ENCODE results near the gene CDC27. TPM values are rescaled to one million over a fixed set of nuclear protein-coding genes. Genes with fewer than 3 reads are reported as not detected.

Gene CDC27
- total and polyA plus RNA-seq, 2 donors (not counting 1 experiment from before 2014, with no cell fraction given), result 20.5 to 90.7 TPM

DNA sequence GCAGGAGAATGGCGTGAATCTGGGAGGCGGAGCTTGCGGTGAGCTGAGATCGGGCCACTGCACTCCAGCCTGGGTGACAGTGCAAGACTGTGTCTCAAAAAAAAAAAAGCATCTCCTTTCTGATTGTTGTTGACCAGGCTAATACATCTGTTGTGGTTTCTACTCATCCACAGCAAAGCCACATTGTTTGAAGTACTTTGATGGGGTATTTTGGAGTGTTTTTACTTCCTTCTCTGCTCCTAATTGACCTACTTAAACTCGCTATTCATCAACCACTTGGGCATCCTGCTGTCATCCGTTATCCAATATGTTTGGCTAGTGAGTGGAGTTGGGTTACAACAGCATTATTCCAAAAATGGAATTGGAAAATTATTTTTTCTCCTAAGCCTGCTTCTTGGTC, 3.5 kb upstream of the CDC27 start:
- no peaks in the 10 kb centered on the region for H4K20me1 ChIP-seq (ENCODE audit: control insufficient read depth, insufficient read depth, low read length, poor library complexity, severe bottlenecking)
- H3K9me3 Mint-ChIP-seq (ENCODE audit: insufficient read depth), result no peaks in the 10 kb centered on the region
- intact Hi-C loops (cut with micrococcal nuclease), result no loop called here
- peak; percentile 59 for DNase-seq
- H3K4me1 Mint-ChIP-seq, result peaks cover 35% of the 10 kb centered on the region
- peaks cover 23% of the 10 kb centered on the region for H3K79me2 ChIP-seq (ENCODE audit: control insufficient read depth, insufficient read depth, low read length)
- peak overlapping the region; percentile 12 for H3K4me2 ChIP-seq (replicated peaks; ENCODE audit: low read depth, low read length, poor library complexity, severe bottlenecking)
- H3K27ac Mint-ChIP-seq, result peak overlapping the region; percentile 75
- H3K27me3 ChIP-seq (replicated peaks in 1 of 4; ENCODE audit: control extremely low read depth in 1 of 4, control insufficient read depth in 3 of 4, insufficient read depth in 4 of 4, low read length in 3 of 4), result no peaks in the 10 kb centered on the region
- H3K9me3 ChIP-seq (ENCODE audit: control extremely low read depth in 1 of 3, control insufficient read depth in 2 of 3, insufficient read depth in 1 of 3, low read length in 2 of 3), result peaks cover 0 to 8% (median 0%) of the 10 kb centered on the region in 3 donors
- no peak overlapping the region for H3K4me3 ChIP-seq (ENCODE audit: control extremely low read depth in 1 of 5, extremely low read depth in 1 of 5, insufficient read depth in 1 of 5, low read depth in 2 of 5, low read length in 4 of 5)
- 11% methylated on average over 4 of the region's 6 CpGs for WGBS (ENCODE audit: insufficient coverage)
- H3K4me3 Mint-ChIP-seq, result peak overlapping the region; percentile 26
- peak overlapping the region; percentile 11 for H2AFZ ChIP-seq (ENCODE audit: insufficient read depth, low read depth, low read length, poor library complexity, severe bottlenecking)
- H3K36me3 ChIP-seq (replicated peaks in 1 of 2; ENCODE audit: control extremely low read depth in 1 of 2, control insufficient read depth in 1 of 2, extremely low read depth in 1 of 2, insufficient read depth in 2 of 2, low read length in 1 of 2), result no peaks in the 10 kb centered on the region
- TF ChIP-seq EZH2 (IDR thresholded peaks at IDR 0.05; ENCODE audit: borderline replicate concordance, insufficient read depth, low read depth, low read length, poor library complexity, severe bottlenecking), result no peak
- TF ChIP-seq, protein P1, sequence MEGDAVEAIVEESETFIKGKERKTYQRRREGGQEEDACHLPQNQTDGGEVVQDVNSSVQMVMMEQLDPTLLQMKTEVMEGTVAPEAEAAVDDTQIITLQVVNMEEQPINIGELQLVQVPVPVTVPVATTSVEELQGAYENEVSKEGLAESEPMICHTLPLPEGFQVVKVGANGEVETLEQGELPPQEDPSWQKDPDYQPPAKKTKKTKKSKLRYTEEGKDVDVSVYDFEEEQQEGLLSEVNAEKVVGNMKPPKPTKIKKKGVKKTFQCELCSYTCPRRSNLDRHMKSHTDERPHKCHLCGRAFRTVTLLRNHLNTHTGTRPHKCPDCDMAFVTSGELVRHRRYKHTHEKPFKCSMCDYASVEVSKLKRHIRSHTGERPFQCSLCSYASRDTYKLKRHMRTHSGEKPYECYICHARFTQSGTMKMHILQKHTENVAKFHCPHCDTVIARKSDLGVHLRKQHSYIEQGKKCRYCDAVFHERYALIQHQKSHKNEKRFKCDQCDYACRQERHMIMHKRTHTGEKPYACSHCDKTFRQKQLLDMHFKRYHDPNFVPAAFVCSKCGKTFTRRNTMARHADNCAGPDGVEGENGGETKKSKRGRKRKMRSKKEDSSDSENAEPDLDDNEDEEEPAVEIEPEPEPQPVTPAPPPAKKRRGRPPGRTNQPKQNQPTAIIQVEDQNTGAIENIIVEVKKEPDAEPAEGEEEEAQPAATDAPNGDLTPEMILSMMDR (IDR thresholded peaks at IDR 0.05), result no peak
- ATAC-seq (ENCODE audit: low read depth), result no peak
- POLR2A ChIA-PET, result interaction anchor here (1.4 kb wide), 1 partner anchor 12 kb away, joined by 3 read pairs; no protein-coding TSS in a partner anchor
- H3K4me1 ChIP-seq (ENCODE audit: control insufficient read depth in 2 of 2, insufficient read depth in 2 of 2, low read length in 2 of 2), result peaks cover 17 to 20% of the 10 kb centered on the region in 2 donors
- CTCF ChIA-PET, result no interaction called here
- H3K9ac ChIP-seq (ENCODE audit: low read length), result no peak overlapping the region
- no peak overlapping the region for H3K27ac ChIP-seq (ENCODE audit: low read length in 2 of 2)
- H3K27me3 Mint-ChIP-seq, result no peaks in the 10 kb centered on the region

DNA sequence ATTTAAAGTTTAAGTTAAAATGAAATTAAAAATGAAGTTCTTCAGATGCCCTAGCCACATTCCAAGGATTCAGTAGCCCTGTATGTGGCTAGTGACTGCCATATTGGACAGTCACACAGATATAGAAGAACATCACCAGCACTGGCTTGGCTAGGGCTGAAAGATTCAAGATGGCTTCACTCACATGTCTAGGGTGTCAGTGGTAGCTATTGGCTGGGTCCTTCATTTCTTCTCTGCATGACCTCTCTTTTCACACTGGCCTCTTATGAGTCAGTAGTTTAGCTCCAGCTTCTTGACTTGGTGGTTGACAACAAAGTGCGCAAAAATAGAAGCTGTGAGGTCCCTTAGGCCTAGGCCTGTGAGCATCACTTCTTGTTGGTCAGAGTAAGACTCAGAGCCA, 1.7 kb upstream of the CDC27 start:
- no peak overlapping the region for H3K9ac ChIP-seq (ENCODE audit: low read length)
- H3K27ac ChIP-seq (ENCODE audit: low read length in 2 of 2), result no peak overlapping the region
- H3K4me1 ChIP-seq (ENCODE audit: control insufficient read depth in 2 of 2, insufficient read depth in 2 of 2, low read length in 2 of 2), result peaks cover 21 to 30% of the 10 kb centered on the region in 2 donors
- no peaks in the 10 kb centered on the region for H3K36me3 ChIP-seq (replicated peaks in 1 of 2; ENCODE audit: control extremely low read depth in 1 of 2, control insufficient read depth in 1 of 2, extremely low read depth in 1 of 2, insufficient read depth in 2 of 2, low read length in 1 of 2)
- TF ChIP-seq, protein P1 (IDR thresholded peaks at IDR 0.05), result no peak
- TF ChIP-seq EZH2 (IDR thresholded peaks at IDR 0.05; ENCODE audit: borderline replicate concordance, insufficient read depth, low read depth, low read length, poor library complexity, severe bottlenecking), result no peak
- WGBS (ENCODE audit: insufficient coverage), result 100% methylated on average over 1 of the region's 1 CpG
- peaks cover 6% of the 10 kb centered on the region for H4K20me1 ChIP-seq (ENCODE audit: control insufficient read depth, insufficient read depth, low read length, poor library complexity, severe bottlenecking)
- Mint-ChIP-seq H3K4me3 (peak overlapping the region; percentile 13), H3K27ac (no peak overlapping the region), H3K9me3 (ENCODE audit: insufficient read depth) (no peaks in the 10 kb centered on the region), H3K27me3 (no peaks in the 10 kb centered on the region), H3K4me1 (peaks cover 46% of the 10 kb centered on the region)
- DNase-seq, result no peak
- peaks cover 40% of the 10 kb centered on the region for H3K79me2 ChIP-seq (ENCODE audit: control insufficient read depth, insufficient read depth, low read length)
- H3K4me3 ChIP-seq (ENCODE audit: control extremely low read depth in 1 of 5, extremely low read depth in 1 of 5, insufficient read depth in 1 of 5, low read depth in 2 of 5, low read length in 4 of 5), result no peak overlapping the region
- POLR2A ChIA-PET, result interaction anchor here (0.6 kb wide), 1 partner anchor 460 kb away, joined by 4 read pairs; no protein-coding TSS in a partner anchor
- intact Hi-C loops (cut with micrococcal nuclease), result no loop called here
- no peak overlapping the region for H2AFZ ChIP-seq (ENCODE audit: insufficient read depth, low read depth, low read length, poor library complexity, severe bottlenecking)
- no peaks in the 10 kb centered on the region for H3K27me3 ChIP-seq (replicated peaks in 1 of 4; ENCODE audit: control extremely low read depth in 1 of 4, control insufficient read depth in 3 of 4, insufficient read depth in 4 of 4, low read length in 3 of 4)
- H3K4me2 ChIP-seq (replicated peaks; ENCODE audit: low read depth, low read length, poor library complexity, severe bottlenecking), result no peak overlapping the region
- CTCF ChIA-PET, result interaction anchor here (0.7 to 2.5 kb wide), 7 partner anchors 9 to 456 kb away, joined by 3 to 10 read pairs (median 3); partner anchors contain the start of gene MYL4
- peaks cover 0 to 8% (median 0%) of the 10 kb centered on the region in 3 donors for H3K9me3 ChIP-seq (ENCODE audit: control extremely low read depth in 1 of 3, control insufficient read depth in 2 of 3, insufficient read depth in 1 of 3, low read length in 2 of 3)
- ATAC-seq (ENCODE audit: low read depth), result no peak

All from B cell (primary cell).